Smooth muscle cell (in vitro differentiated cells): Measurements from ENCODE around the gene ILKAP. TPM values are rescaled to one million over a fixed set of nuclear protein-coding genes. Genes with fewer than 3 reads are reported as not detected.

ENCODE experiments used
- DNase-seq: peaks from one replicate; lab custom pipeline; 2025; ENCODE audit not compliant: unreplicated experiment; lab: John Stamatoyannopoulos, UW
- H2AFZ ChIP-seq: fragments of 200-600 bp; sonication (generic); 2 replicates; pipeline ENCODE4 v1.6.0; 2016; ENCODE audit warnings: antibody characterized with exemption, low read depth, mild to moderate bottlenecking
- H3F3A ChIP-seq: fragments of 200-600 bp; sonication (generic); 2 replicates; pipeline ENCODE4 v1.6.0; 2017; ENCODE audit warnings: antibody characterized with exemption, low read depth
- H3K27ac ChIP-seq: fragments of 200-600 bp; sonication (generic); 2 replicates; pipeline ENCODE4 v1.5.1; 2016; ENCODE audit warnings: low read depth, mild to moderate bottlenecking
- H3K27me3 ChIP-seq: fragments of 200-600 bp; sonication (generic); 2 replicates; pipeline ENCODE4 v1.6.1; 2016; ENCODE audit warnings: low read depth, mild to moderate bottlenecking
- H3K36me3 ChIP-seq: fragments of 200-600 bp; sonication (generic); 2 replicates; pipeline ENCODE4 v1.5.1; 2016; ENCODE audit warnings: low read depth
- H3K4me1 ChIP-seq: fragments of 200-600 bp; sonication (generic); 2 replicates; pipeline ENCODE4 v1.5.1; 2016; ENCODE audit warnings: low read depth
- H3K4me2 ChIP-seq: fragments of 200-600 bp; sonication (generic); 2 replicates; pipeline ENCODE4 v1.6.0; 2016; ENCODE audit warnings: mild to moderate bottlenecking
- H3K4me3 ChIP-seq: fragments of 200-600 bp; sonication (generic); 2 replicates; pipeline ENCODE4 v1.5.1; 2016; ENCODE audit warnings: mild to moderate bottlenecking
- H3K79me2 ChIP-seq: fragments of 200-600 bp; sonication (generic); 2 replicates; pipeline ENCODE4 v1.6.0; 2016; ENCODE audit warnings: low read depth, mild to moderate bottlenecking
- H3K9ac ChIP-seq: fragments of 200-600 bp; sonication (generic); 2 replicates; pipeline ENCODE4 v1.6.0; 2016; ENCODE audit warnings: low read depth
- H3K9me3 ChIP-seq: fragments of 200-600 bp; sonication (generic); replicated peaks from 2 replicates; pipeline ENCODE4 v1.5.1; 2016; ENCODE audit warnings: low read depth
- H4K20me1 ChIP-seq: fragments of 200-600 bp; sonication (generic); 2 replicates; pipeline ENCODE4 v1.6.0; 2016; ENCODE audit warnings: low read depth
- CTCF ChIP-seq: fragments of 200-600 bp; sonication (generic); IDR thresholded peaks from 2 replicates; pipeline ENCODE4 v1.5.1; 2017; ENCODE audit warnings: borderline replicate concordance, mild to moderate bottlenecking, antibody characterized with exemption; ENCODE audit not compliant: insufficient read depth, poor library complexity, severe bottlenecking
- whole genome bisulfite sequencing: methylation state at CpG from one replicate; pipeline ENCODE4 v1.1.7; 2016; ENCODE audit warnings: low lambda C conversion rate; 5-methylcytosine and 5-hydroxymethylcytosine counted together
- polyA plus RNA-seq: library from polyadenylated mRNA; unstranded; fragments of >200 nt; fragmentation: Nextera tagmentation; extraction: Ambion mirVana; gene quantifications from 2 replicates; pipeline ENCODE4 v1.2.1, GENCODE V29; 2016
- total RNA-seq: library from RNA; depleted of rRNA; stranded (reverse); fragments of >200 nt; gene quantifications from 2 replicates; pipeline ENCODE4 v1.2.3, GENCODE V29; 2014

Gene ILKAP
- total and polyA plus RNA-seq, 2 experiments from 2014 or later: 12.0 to 21.9 TPM

- Histone ChIP-seq H3K4me1 (no peaks in the 10 kb centered on the region), H3K9me3 (no peaks in the 10 kb centered on the region), H3K79me2 (no peaks in the 10 kb centered on the region), H3K4me3 (no peak overlapping the region), H3F3A (no peaks in the 10 kb centered on the region), H2AFZ (no peak overlapping the region), H3K4me2 (no peak overlapping the region), H3K27ac (no peak overlapping the region), H3K27me3 (peaks cover 16% of the 10 kb centered on the region), H3K9ac (no peak overlapping the region), H3K36me3 (no peaks in the 10 kb centered on the region), H4K20me1 (no peaks in the 10 kb centered on the region)
- TF ChIP-seq CTCF: no peak
- no peak for DNase-seq
- 74% methylated on average over 19 of the region's 19 CpGs for WGBS
These were observed 48.3 kb downstream of the ILKAP start for GRCh38 chr2:238155051-238155760.

DNA sequence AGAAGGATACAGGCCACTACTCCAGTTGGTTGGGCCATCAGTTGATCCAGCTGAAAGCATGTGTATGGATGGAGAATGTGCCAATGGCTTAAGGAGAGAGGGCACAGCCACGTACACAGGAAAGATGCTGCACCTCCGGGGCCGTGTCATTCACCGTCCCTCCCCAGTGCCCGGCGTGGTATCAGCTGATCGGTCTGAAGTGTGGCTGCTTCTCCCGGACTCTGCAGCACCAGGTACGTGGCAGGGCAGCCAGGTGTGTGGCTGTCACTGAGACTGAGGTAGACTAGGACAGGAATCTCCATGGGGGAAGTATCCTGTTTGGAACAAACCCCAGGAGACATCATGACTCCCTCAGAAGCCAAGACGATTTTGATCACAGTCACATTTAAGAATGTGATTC lies 48.9 kb downstream of the ILKAP start:
- Histone ChIP-seq H3K4me1 (no peaks in the 10 kb centered on the region), H3K36me3 (no peaks in the 10 kb centered on the region), H3K4me3 (no peak overlapping the region), H3K27ac (no peak overlapping the region), H2AFZ (no peak overlapping the region), H3K27me3 (peaks cover 11% of the 10 kb centered on the region), H3K9me3 (no peaks in the 10 kb centered on the region), H3F3A (no peaks in the 10 kb centered on the region), H3K79me2 (no peaks in the 10 kb centered on the region), H3K4me2 (no peak overlapping the region), H3K9ac (no peak overlapping the region), H4K20me1 (no peaks in the 10 kb centered on the region)
- TF ChIP-seq CTCF: no peak
- WGBS: 95% methylated on average over 10 of the region's 10 CpGs
- DNase-seq: no peak

- Histone ChIP-seq H3K4me1 (no peaks in the 10 kb centered on the region), H3K27ac (no peak overlapping the region), H3K36me3 (no peaks in the 10 kb centered on the region), H3K27me3 (peaks cover under 1% of the 10 kb centered on the region), H2AFZ (no peak overlapping the region), H3K9ac (no peak overlapping the region), H3F3A (no peaks in the 10 kb centered on the region), H3K9me3 (no peaks in the 10 kb centered on the region), H3K4me3 (no peak overlapping the region), H3K4me2 (no peak overlapping the region), H3K79me2 (no peaks in the 10 kb centered on the region), H4K20me1 (no peaks in the 10 kb centered on the region)
- TF ChIP-seq CTCF: peak; percentile 33
- WGBS: 88% methylated on average over 21 of the region's 22 CpGs
- DNase-seq: no peak
These were observed 50.5 kb downstream of the ILKAP start for GRCh38 chr2:238152771-238153688.
